Hepatocyte (in vitro differentiated cells): ENCODE data around the gene XRRA1.

Source experiments
- CTCF ChIP-seq: fragments of 200-600 bp; sonication (generic); IDR thresholded peaks from 2 replicates; pipeline ENCODE4 v1.5.1; 2016; ENCODE audit warnings: antibody characterized with exemption, mild to moderate bottlenecking; ENCODE audit not compliant: poor library complexity
- EZH2 ChIP-seq: fragments of 200-600 bp; sonication (generic); IDR thresholded peaks from 2 replicates; pipeline ENCODE4 v1.6.1; 2016; ENCODE audit warnings: antibody characterized with exemption, mild to moderate bottlenecking, borderline replicate concordance

GRCh38 chr11:74847395-74847794 lies 101.5 kb downstream of the XRRA1 start:
- TF ChIP-seq CTCF (no peak), EZH2 (no peak)
